ENCODE results near the gene NOTO.

NOTO gene

GRCh38 chr2:73257425-73258125 is 55.2 kb downstream of the NOTO start:
- no peak for DNase-seq (ENCODE audit: low read depth in 2 of 2)

- DNase-seq (ENCODE audit: low read depth in 2 of 2): no peak
Observed at GRCh38 chr2:73258186-73258912, 56.0 kb downstream of the NOTO start.

DNA sequence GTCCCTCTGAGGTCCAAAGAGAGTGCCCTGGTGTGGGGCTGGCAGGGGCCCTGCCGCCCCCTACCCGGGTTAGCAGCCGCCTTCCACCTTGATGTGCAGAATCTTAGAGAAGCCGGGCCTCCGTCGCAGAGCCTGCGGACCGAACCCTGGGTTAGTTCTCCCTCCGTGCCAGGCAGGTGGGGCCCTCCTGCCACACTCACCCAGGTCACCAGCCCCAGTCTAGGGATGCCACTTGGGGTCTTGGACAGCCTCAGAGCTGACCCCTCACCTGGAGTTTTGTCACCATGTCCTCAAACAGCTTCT is 56.5 kb downstream of the NOTO start:
- DNase-seq (ENCODE audit: low read depth in 2 of 2): no peak

GRCh38 chr2:73259276-73259675 is 56.9 kb downstream of the NOTO start:
- no peak for DNase-seq (ENCODE audit: low read depth in 2 of 2)

DNA sequence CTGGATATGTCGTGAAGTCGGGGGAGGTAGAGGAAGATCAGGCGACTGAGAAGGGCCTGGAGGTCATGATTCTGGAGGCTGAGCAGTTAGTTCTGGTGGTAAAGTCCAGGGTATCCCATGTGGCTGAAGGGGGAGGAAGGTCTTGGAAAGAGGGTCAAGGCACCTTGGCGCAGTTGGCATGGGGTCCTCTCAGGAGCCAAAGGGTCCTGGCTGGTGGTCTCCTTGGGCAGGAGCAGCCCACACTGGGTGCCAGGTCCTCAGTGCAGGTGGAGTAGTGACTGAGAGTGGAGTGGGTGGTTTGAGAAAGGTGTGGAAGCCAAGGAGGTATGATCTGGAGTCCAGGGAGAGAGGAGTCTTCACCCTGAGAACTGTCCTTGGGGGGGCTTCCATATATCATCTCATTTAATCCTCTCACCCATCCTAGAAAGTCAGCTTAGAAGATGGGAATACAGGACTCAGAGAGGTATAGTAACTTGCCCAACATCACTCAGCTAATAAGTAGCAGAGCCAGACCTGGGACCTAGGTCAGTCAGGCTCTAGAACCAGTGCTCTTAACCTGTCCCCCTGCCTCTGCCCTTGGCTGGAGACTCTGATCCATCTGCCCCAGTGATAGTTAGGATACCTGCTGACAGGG is 57.4 kb downstream of the NOTO start:
- no peak for DNase-seq (ENCODE audit: low read depth in 2 of 2)

GRCh38 chr2:73260338-73260984 is 58.1 kb downstream of the NOTO start:
- no peak for DNase-seq (ENCODE audit: low read depth in 2 of 2)
